Body of pancreas (tissue), 4 donors: ENCODE measurements around the gene ZNF530.

Experiments
- POLR2A ChIP-seq, 3 donors: fragments of 450-650 bp; IDR thresholded peaks; one replicate each; pipeline ENCODE4 v1.6.1; 2016; ENCODE audit warnings: antibody characterized with exemption in 3 of 3, mild to moderate bottlenecking in 2 of 3
- TF ChIP-seq, protein P1 (sequence below), 7 experiments: fragments of 450-650 bp in 4 of 7; fragments of 200-600 bp in 3 of 7; sonication (generic) in 3 of 7; IDR thresholded peaks; one replicate each; pipeline ENCODE4 v1.5.1; 2016 to 2019; ENCODE audit warnings: antibody characterized with exemption in 7 of 7

DNA sequence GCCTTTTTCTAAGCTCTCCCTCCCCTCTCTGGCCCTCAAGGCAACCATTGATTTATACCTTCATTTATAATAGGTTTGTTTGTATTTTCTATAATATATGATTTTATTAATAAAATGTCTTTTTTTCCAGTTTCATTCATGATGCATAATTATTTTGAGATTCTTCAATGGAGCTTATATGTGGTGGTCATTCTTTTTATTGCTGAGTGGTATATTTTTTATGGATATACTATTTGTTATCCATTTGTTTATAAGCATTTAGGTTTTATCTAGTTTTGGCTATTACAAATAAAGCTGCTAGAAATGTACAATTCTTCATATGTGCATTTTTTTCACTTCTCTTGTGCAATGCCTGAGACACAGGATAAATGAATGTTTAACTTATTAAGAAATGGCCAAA, 44.0 kb downstream of the ZNF530 start:
- TF ChIP-seq, protein P1, sequence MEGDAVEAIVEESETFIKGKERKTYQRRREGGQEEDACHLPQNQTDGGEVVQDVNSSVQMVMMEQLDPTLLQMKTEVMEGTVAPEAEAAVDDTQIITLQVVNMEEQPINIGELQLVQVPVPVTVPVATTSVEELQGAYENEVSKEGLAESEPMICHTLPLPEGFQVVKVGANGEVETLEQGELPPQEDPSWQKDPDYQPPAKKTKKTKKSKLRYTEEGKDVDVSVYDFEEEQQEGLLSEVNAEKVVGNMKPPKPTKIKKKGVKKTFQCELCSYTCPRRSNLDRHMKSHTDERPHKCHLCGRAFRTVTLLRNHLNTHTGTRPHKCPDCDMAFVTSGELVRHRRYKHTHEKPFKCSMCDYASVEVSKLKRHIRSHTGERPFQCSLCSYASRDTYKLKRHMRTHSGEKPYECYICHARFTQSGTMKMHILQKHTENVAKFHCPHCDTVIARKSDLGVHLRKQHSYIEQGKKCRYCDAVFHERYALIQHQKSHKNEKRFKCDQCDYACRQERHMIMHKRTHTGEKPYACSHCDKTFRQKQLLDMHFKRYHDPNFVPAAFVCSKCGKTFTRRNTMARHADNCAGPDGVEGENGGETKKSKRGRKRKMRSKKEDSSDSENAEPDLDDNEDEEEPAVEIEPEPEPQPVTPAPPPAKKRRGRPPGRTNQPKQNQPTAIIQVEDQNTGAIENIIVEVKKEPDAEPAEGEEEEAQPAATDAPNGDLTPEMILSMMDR (IDR thresholded peaks at IDR 0.05) = no peak
- TF ChIP-seq POLR2A (IDR thresholded peaks at IDR 0.05) = no peak
